Cardiac muscle cell (in vitro differentiated cells and primary cell): ENCODE measurements around the gene KCNQ1. TPM values are rescaled to one million over a fixed set of nuclear protein-coding genes. Genes with fewer than 3 reads are reported as not detected.

Experiments
- DNase-seq, 2 donors: peaks; one replicate each; pipeline versions ENCODE4 v3.0.0 to v3.0.0-alpha.2; 2010 to 2017; ENCODE audit warnings: low read depth in 1 of 2, low spot score in 1 of 2
- H3K27ac ChIP-seq: fragments of 200-600 bp; sonication (generic); 2 replicates; pipeline ENCODE4 v1.5.1; 2016
- H3K27me3 ChIP-seq: fragments of 200-600 bp; sonication (generic); 2 replicates; pipeline ENCODE4 v1.6.0; 2016; ENCODE audit warnings: control low read depth
- H3K36me3 ChIP-seq: fragments of 200-600 bp; sonication (generic); 2 replicates; pipeline ENCODE4 v1.5.1; 2016; ENCODE audit warnings: control low read depth
- H3K4me1 ChIP-seq: fragments of 200-600 bp; sonication (generic); 2 replicates; pipeline ENCODE4 v1.8.1; 2017; ENCODE audit warnings: low read depth, mild to moderate bottlenecking, mixed run types
- H3K4me3 ChIP-seq: fragments of 200-600 bp; sonication (generic); 2 replicates; pipeline ENCODE4 v1.5.1; 2016; ENCODE audit warnings: mild to moderate bottlenecking
- H3K9me3 ChIP-seq: fragments of 200-600 bp; sonication (generic); 2 replicates; pipeline ENCODE4 v1.5.1; 2017; ENCODE audit warnings: low read depth, mild to moderate bottlenecking, control low read depth
- polyA plus RNA-seq: library from polyadenylated mRNA; unstranded; fragments of >200 nt; fragmentation: Nextera tagmentation; extraction: Ambion mirVana; gene quantifications from 2 replicates; pipeline ENCODE4 v1.2.1, GENCODE V29; 2016
- total RNA-seq: library from RNA; depleted of rRNA; stranded (reverse); fragments of >200 nt; gene quantifications from 2 replicates; pipeline ENCODE4 v1.2.3, GENCODE V29; 2016
- TF ChIP-seq, protein P1 (sequence below): IDR thresholded peaks from 2 replicates; pipeline ENCODE4 v1.5.1; 2012; ENCODE audit warnings: low read depth, mild to moderate bottlenecking, low read length

The KCNQ1 gene
- total and polyA plus RNA-seq, 2 experiments from 2014 or later = 13.9 to 18.6 TPM

GRCh38 chr11:2789331-2789730 is 344.5 kb downstream of the KCNQ1 start:
- no peaks in the 10 kb centered on the region for H3K27me3 ChIP-seq
- peaks cover 47% of the 10 kb centered on the region for H3K4me1 ChIP-seq
- TF ChIP-seq, protein P1, sequence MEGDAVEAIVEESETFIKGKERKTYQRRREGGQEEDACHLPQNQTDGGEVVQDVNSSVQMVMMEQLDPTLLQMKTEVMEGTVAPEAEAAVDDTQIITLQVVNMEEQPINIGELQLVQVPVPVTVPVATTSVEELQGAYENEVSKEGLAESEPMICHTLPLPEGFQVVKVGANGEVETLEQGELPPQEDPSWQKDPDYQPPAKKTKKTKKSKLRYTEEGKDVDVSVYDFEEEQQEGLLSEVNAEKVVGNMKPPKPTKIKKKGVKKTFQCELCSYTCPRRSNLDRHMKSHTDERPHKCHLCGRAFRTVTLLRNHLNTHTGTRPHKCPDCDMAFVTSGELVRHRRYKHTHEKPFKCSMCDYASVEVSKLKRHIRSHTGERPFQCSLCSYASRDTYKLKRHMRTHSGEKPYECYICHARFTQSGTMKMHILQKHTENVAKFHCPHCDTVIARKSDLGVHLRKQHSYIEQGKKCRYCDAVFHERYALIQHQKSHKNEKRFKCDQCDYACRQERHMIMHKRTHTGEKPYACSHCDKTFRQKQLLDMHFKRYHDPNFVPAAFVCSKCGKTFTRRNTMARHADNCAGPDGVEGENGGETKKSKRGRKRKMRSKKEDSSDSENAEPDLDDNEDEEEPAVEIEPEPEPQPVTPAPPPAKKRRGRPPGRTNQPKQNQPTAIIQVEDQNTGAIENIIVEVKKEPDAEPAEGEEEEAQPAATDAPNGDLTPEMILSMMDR = no peak
- no peak for DNase-seq
- H3K9me3 ChIP-seq = peaks cover 5% of the 10 kb centered on the region
- H3K36me3 ChIP-seq = no peaks in the 10 kb centered on the region
- no peak overlapping the region for H3K4me3 ChIP-seq
- peak overlapping the region; percentile 95 for H3K27ac ChIP-seq

DNA sequence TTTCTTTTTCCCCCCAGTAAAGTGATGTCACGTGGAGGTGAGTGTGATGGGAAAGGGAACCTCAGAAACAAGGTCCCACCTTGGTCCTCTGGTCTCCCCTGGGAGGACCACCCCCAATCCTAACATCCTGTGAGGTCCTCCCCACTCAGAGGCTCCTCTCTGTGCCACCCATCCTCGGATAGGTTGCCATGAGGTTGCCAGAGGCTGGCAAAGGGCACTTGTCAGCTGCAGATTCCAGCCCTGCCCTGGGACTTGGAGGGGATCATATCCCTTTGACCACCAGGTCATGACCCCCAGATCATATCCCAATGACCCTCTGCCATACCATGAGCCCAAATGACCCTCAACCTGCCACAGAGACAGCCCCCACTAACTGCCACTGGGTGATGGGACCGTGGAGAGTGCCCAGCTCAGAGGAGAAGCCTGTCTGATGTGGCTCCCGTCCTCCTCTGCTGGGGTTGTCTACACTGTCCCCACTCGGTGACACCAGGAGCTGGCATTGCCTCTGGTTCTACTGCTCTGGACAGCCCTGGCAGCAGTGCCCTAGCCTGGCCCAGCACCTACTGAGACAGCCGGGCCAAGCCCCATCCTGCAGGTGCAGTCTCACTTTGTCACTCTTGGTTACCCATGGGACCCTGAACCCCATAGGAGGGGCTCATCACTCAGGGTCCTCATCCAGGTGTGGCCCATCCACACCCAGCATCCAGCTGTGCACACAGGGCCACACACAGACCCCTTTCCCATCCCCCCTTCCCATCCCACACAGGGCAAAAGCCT is 345.2 kb downstream of the KCNQ1 start:
- TF ChIP-seq, protein P1 = no peak
- H3K9me3 ChIP-seq = peaks cover 5% of the 10 kb centered on the region
- no peak for DNase-seq
- H3K4me3 ChIP-seq = no peak overlapping the region
- peaks cover 47% of the 10 kb centered on the region for H3K4me1 ChIP-seq
- H3K27me3 ChIP-seq = no peaks in the 10 kb centered on the region
- H3K36me3 ChIP-seq = no peaks in the 10 kb centered on the region
- H3K27ac ChIP-seq = peak overlapping the region; percentile 95

DNA sequence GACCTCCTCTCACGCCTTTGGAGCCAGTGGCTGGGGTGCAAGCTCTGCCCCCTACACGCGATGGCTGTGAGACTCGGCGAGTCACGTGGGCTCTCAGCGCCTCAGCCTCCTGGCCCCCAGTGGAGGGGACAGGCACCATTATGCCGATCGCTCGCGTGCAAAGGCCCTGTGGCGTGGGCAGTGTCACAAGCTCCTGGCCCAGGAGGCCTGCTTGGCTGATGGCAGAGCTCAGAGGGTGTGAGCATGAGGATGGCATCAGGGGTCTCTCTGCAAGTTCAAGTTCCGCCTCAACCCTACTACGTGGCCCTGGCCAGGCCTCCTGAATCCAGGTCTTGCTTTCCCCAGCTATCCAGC is 345.7 kb downstream of the KCNQ1 start:
- Histone ChIP-seq H3K4me3 (no peak overlapping the region), H3K36me3 (no peaks in the 10 kb centered on the region), H3K4me1 (peaks cover 47% of the 10 kb centered on the region), H3K27ac (no peak overlapping the region), H3K27me3 (no peaks in the 10 kb centered on the region), H3K9me3 (peaks cover 5% of the 10 kb centered on the region)
- TF ChIP-seq, protein P1 = no peak
- DNase-seq = no peak

- no peaks in the 10 kb centered on the region for H3K9me3 ChIP-seq
- DNase-seq = no peak
- H3K4me3 ChIP-seq = no peak overlapping the region
- no peaks in the 10 kb centered on the region for H3K27me3 ChIP-seq
- H3K27ac ChIP-seq = no peak overlapping the region
- no peaks in the 10 kb centered on the region for H3K36me3 ChIP-seq
- TF ChIP-seq, protein P1 = no peak
- peaks cover 47% of the 10 kb centered on the region for H3K4me1 ChIP-seq
Measured at GRCh38 chr11:2791139-2791520, 346.3 kb downstream of the KCNQ1 start.

DNA sequence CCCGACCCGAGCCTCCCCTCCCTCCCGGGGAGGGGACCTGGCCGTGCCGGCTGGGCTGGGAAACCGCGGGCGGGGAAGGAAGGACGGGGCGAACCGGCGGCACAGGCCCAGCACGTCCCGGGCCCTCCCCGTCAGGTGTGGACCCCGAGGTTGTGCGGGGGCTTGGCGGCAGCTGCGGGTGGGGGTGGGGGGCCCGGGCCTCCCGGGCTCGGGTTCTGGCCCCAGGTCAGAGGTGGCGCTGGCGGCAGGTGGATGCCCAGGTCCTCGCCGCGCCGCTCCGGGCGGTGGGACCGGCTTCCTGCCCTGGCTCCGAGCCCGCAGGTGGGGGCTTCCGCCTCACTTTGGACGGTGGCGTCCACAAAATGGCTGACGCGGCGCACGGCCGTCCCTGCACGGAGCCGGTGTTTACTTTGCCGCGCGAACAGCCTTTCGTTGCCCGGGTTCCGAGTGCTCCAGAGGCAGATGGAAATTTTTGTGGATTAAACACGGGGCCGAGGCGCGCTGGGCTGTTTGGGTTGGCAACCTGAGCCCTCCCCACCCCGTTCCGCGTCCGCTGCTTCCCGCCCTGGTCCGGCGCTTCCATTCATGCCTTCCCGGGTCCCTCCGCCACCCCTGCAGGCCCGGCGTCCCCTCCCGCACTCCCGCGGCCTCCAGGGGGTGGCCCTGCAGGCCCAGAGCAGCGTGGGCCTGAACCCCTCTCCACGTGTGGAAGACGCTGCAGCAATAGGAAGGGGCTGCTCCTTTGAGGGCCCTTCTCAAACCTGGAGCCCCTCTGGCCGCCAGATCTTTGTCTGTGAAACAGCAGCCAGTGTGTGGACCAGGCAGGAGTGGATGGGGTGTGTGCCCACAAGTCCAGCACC is 346.9 kb downstream of the KCNQ1 start:
- TF ChIP-seq, protein P1 = no peak
- no peak overlapping the region for H3K27ac ChIP-seq
- no peaks in the 10 kb centered on the region for H3K9me3 ChIP-seq
- H3K4me1 ChIP-seq = peaks cover 45% of the 10 kb centered on the region
- H3K4me3 ChIP-seq = no peak overlapping the region
- DNase-seq = no peak
- H3K27me3 ChIP-seq = no peaks in the 10 kb centered on the region
- no peaks in the 10 kb centered on the region for H3K36me3 ChIP-seq
